K562 (cell line): ENCODE data around the gene MEFV. TPM values are rescaled to one million over a fixed set of nuclear protein-coding genes. Genes with fewer than 3 reads are reported as not detected.
A peak's percentile ranks its signal among the peaks of the same experiment; 100 is the strongest.

Experiments used
- AFF4 ChIP-seq: sonication (generic); formaldehyde crosslinking; IDR thresholded peaks from 2 replicates; pipeline ENCODE4 v1.8.0; 2023; ENCODE audit warnings: mild to moderate bottlenecking, missing genetic modification reagents
- ARNT ChIP-seq, 2 experiments: fragments of 450-650 bp; IDR thresholded peaks; 2 replicates each; pipeline ENCODE4 v1.6.1; 2016; ENCODE audit warnings: mild to moderate bottlenecking in 1 of 2
- CC2D1A ChIP-seq: fragments of 450-650 bp; IDR thresholded peaks from 2 replicates; pipeline ENCODE4 v1.6.1; 2017; ENCODE audit warnings: mild to moderate bottlenecking
- DDX20 ChIP-seq: fragments of 450-650 bp; IDR thresholded peaks from 2 replicates; pipeline ENCODE4 v1.6.1; 2016; ENCODE audit warnings: missing genetic modification characterization, low read depth, mild to moderate bottlenecking, missing compliant biosample characterization, moderate library complexity
- FOXK1 ChIP-seq: sonication (generic); formaldehyde crosslinking; IDR thresholded peaks from 2 replicates; pipeline ENCODE4 v1.8.0; 2022; ENCODE audit warnings: missing genetic modification reagents, mild to moderate bottlenecking, borderline replicate concordance
- HCFC1 ChIP-seq: IDR thresholded peaks from 2 replicates; pipeline ENCODE4 v1.6.1; 2012; ENCODE audit warnings: low read depth, low read length, improper control_type of control experiment
- HIVEP1 ChIP-seq: fragments of 250-450 bp; sonication (Bioruptor Pico); IDR thresholded peaks from 2 replicates; pipeline ENCODE4 v1.4.0; 2020; ENCODE audit warnings: mild to moderate bottlenecking
- ILF3 ChIP-seq: fragments of 450-650 bp; IDR thresholded peaks from 2 replicates; pipeline ENCODE4 v1.6.1; 2018; ENCODE audit warnings: antibody characterized with exemption, mild to moderate bottlenecking, moderate library complexity, borderline replicate concordance
- PHB ChIP-seq: fragments of 250-450 bp; sonication (Bioruptor Pico); IDR thresholded peaks from 2 replicates; pipeline ENCODE4 v1.5.0; 2021
- PKNOX1 ChIP-seq: fragments of 450-650 bp; IDR thresholded peaks from 2 replicates; pipeline ENCODE4 v1.6.1; 2016
- POLR2AphosphoS5 ChIP-seq: IDR thresholded peaks from 2 replicates; pipeline ENCODE4 v1.6.1; 2011; ENCODE audit warnings: mild to moderate bottlenecking, low read depth, low read length, moderate library complexity; ENCODE audit not compliant: control insufficient read depth, insufficient read depth
- POLR3A ChIP-seq: IDR thresholded peaks from 2 replicates; pipeline ENCODE4 v1.6.1; 2011; ENCODE audit warnings: borderline replicate concordance, mild to moderate bottlenecking, moderate library complexity; ENCODE audit not compliant: insufficient read length, insufficient read depth; ENCODE audit errors: extremely low read depth
- RBM39 ChIP-seq: fragments of 200-400 bp; formaldehyde crosslinking; optimal IDR thresholded peaks from 2 replicates; pipeline ENCODE3; 2018; ENCODE audit warnings: low read depth, low read length
- SP1 ChIP-seq: sonication (generic); formaldehyde crosslinking; IDR thresholded peaks from 2 replicates; pipeline ENCODE4 v1.8.1; 2022; ENCODE audit warnings: mild to moderate bottlenecking, missing genetic modification reagents
- TRIM24 ChIP-seq, 2 experiments: fragments of 450-650 bp; IDR thresholded peaks; 2 replicates each; pipeline ENCODE4 v1.6.1; 2016
- ZBTB26 ChIP-seq: fragments of 450-650 bp; formaldehyde crosslinking; IDR thresholded peaks from 2 replicates; pipeline ENCODE4 v1.4.0; 2022; ENCODE audit warnings: missing genetic modification characterization
- ZNF23 ChIP-seq: fragments of 250-450 bp; sonication (Bioruptor Pico); IDR thresholded peaks from 2 replicates; pipeline ENCODE4 v1.4.0; 2020; ENCODE audit warnings: mild to moderate bottlenecking
- ZNF282 ChIP-seq: sonication (generic); formaldehyde crosslinking; IDR thresholded peaks from 2 replicates; pipeline ENCODE4 v1.8.1; 2023; ENCODE audit warnings: missing genetic modification reagents
- ZNF395 ChIP-seq: fragments of 200-800 bp; sonication (Bioruptor generic); IDR thresholded peaks from 2 replicates; pipeline ENCODE4 v1.6.1; 2017; ENCODE audit warnings: missing genetic modification characterization, missing compliant biosample characterization
- ZNF764 ChIP-seq: fragments of 250-450 bp; sonication (Bioruptor Pico); IDR thresholded peaks from 2 replicates; pipeline ENCODE4 v1.4.0; 2020; ENCODE audit warnings: low read depth, mild to moderate bottlenecking, moderate library complexity
- ZZZ3 ChIP-seq: fragments of 450-650 bp; IDR thresholded peaks from 2 replicates; pipeline ENCODE4 v1.6.1; 2016; ENCODE audit warnings: antibody characterized with exemption, mild to moderate bottlenecking, moderate library complexity
- polyA plus RNA-seq, 8 experiments: library from polyadenylated mRNA; depleted of rRNA in 4 of 8; stranded (reverse) in 5 of 8; unstranded in 3 of 8; fragments of >200 nt; fragmentation: Nextera tagmentation in 2 of 8; fragmentation: Illumina TruSeq in 1 of 8; extraction: Ambion mirVana in 2 of 8; extraction: Trizol in 1 of 8; gene quantifications; 2 replicates each; pipeline versions ENCODE4 v1.2.1 to v1.2.3, GENCODE V29; 2011 to 2014; ENCODE audit warnings: inconsistent platforms in 1 of 8, missing spikeins in 1 of 8
- total RNA-seq, 7 experiments: library from RNA; depleted of rRNA in 6 of 7; stranded (reverse); fragments of >200 nt in 6 of 7; fragmentation: Illumina TruSeq in 2 of 7; extraction: Trizol in 2 of 7; gene quantifications; 2 replicates each; pipeline versions ENCODE4 v1.2.1 to v1.2.3, GENCODE V29; 2011 to 2021; ENCODE audit warnings: low replicate concordance in 1 of 7

MEFV gene
- total and polyA plus RNA-seq, 9 of the 15 experiments (the other 6 are each of a cell fraction or from before 2014, with no cell fraction given), result 0.14 TPM; not detected in 8

GRCh38 chr16:3282730-3283542 lies 26.5 kb upstream of the MEFV start, which contains the start of gene ZNF263 (continued):
- TF ChIP-seq RBM39, result no peak
- TF ChIP-seq ZNF23 (CRISPR knock-in tag), result no peak
- no peak for TF ChIP-seq POLR3A
- no peak; the same call in 1 of the 2 replicates for TF ChIP-seq ZNF395 (CRISPR knock-in tag)
- TF ChIP-seq POLR2AphosphoS5, result peak; percentile 57
- TF ChIP-seq ZBTB26 (CRISPR knock-in tag), result no peak
- 0 out of 2 replicates have a peak, but pooled peaks have one; percentile 50 for TF ChIP-seq HIVEP1 (CRISPR knock-in tag)
- no peak for TF ChIP-seq ZNF282
- peak in 1 of 2 experiments; percentile 71; a peak in 1 of 4 replicates for TF ChIP-seq ARNT (IDR thresholded peaks at IDR 0.05)
- peak; percentile 92 for TF ChIP-seq SP1 (CRISPR knock-in tag)
- TF ChIP-seq PHB (CRISPR knock-in tag), result no peak
- TF ChIP-seq ZZZ3, result no peak
- TF ChIP-seq AFF4 (CRISPR knock-in tag), result no peak; the same call in 1 of the 2 replicates
- TF ChIP-seq TRIM24 (IDR thresholded peaks at IDR 0.05), result 0 out of 4 replicates have a peak, but pooled peaks of 1 of the 2 experiments have one; percentile 26
- no peak for TF ChIP-seq ZNF764 (CRISPR knock-in tag)
- TF ChIP-seq CC2D1A, result peak; percentile 54; the same call in 1 of the 2 replicates
- TF ChIP-seq DDX20 (tag), result no peak
- TF ChIP-seq ILF3, result no peak
- TF ChIP-seq PKNOX1, result peak; percentile 83
- peak; percentile 78; the same call in 1 of the 2 replicates for TF ChIP-seq FOXK1 (CRISPR knock-in tag)
- TF ChIP-seq HCFC1, result peak; percentile 91
